ENCODE results near the gene CYB5R4.

DNA sequence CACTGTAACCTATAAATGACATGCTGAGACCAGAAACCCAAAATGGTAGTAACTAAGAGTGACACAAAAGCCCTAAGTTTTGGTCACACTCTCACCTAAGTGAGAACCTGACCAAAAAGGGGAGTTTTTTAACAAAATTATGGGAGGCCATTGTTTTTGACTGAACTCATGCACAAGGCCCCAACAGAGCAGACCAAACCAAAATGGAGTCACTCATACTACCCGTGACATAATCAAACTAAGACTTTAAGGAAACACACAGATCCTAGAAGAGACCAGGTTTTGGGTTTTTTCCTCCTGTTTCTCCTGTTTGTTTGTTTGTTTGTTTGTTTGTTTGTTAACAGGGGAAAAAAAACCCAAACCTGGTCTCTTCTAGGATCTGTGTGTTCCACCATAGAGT is 124.9 kb downstream of the CYB5R4 start:
- TF ChIP-seq CTCF (IDR thresholded peaks at IDR 0.05), result no peak
- no peak for TF ChIP-seq CHD2 (IDR thresholded peaks at IDR 0.05; ENCODE audit: low read length, partially characterized antibody)
- TF ChIP-seq SREBF2 (IDR thresholded peaks at IDR 0.05), result no peak
- no peak for TF ChIP-seq ESRRA (IDR thresholded peaks at IDR 0.05; ENCODE audit: borderline replicate concordance, low read length)
- TF ChIP-seq, protein P1, sequence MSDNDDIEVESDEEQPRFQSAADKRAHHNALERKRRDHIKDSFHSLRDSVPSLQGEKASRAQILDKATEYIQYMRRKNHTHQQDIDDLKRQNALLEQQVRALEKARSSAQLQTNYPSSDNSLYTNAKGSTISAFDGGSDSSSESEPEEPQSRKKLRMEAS (IDR thresholded peaks at IDR 0.05), result no peak
